HEK293T (cell line): ENCODE data around the gene PPP4R4.
"Not testable (repeated sequence)": the region's sequence is repeated elsewhere in the genome, so short reads cannot be mapped to it uniquely, and the experiment has no call there.

ENCODE experiments used
- CTCF ChIA-PET: fragments of 350-600 bp; formaldehyde crosslinking; extraction: SDS; loops from one replicate; lab custom pipeline; 2021; ENCODE audit warnings: antibody characterized with exemption, inconsistent platforms; lab: Yijun Ruan, JAX
- POLR2A ChIA-PET: fragments of 350-600 bp; formaldehyde crosslinking; extraction: SDS; loops from one replicate; lab custom pipeline; 2020; ENCODE audit warnings: antibody characterized with exemption, inconsistent platforms; lab: Yijun Ruan, JAX
- DNase-seq: peaks from one replicate; pipeline ENCODE4 v3.0.0; 2012; ENCODE audit warnings: mixed read lengths; ENCODE audit errors: extremely low spot score
- ARNT ChIP-seq: fragments of 450-650 bp; IDR thresholded peaks from 2 replicates; pipeline ENCODE4 v1.6.1; 2017; ENCODE audit warnings: mild to moderate bottlenecking
- BHLHE40 ChIP-seq: fragments of 450-650 bp; IDR thresholded peaks from 2 replicates; pipeline ENCODE4 v1.6.1; 2016; ENCODE audit warnings: mild to moderate bottlenecking, moderate library complexity, borderline replicate concordance
- CTBP1 ChIP-seq: fragments of 450-650 bp; IDR thresholded peaks from 2 replicates; pipeline ENCODE4 v1.6.1; 2016; ENCODE audit warnings: borderline replicate concordance
- ELF4 ChIP-seq: fragments of 450-650 bp; IDR thresholded peaks from 2 replicates; pipeline ENCODE4 v1.6.1; 2017; ENCODE audit warnings: antibody characterized with exemption
- FOXA1 ChIP-seq: fragments of 450-650 bp; IDR thresholded peaks from 2 replicates; pipeline ENCODE4 v1.6.1; 2016; ENCODE audit warnings: mild to moderate bottlenecking
- FOXK2 ChIP-seq: fragments of 450-650 bp; IDR thresholded peaks from 2 replicates; pipeline ENCODE4 v1.6.1; 2016; ENCODE audit warnings: mild to moderate bottlenecking
- FOXM1 ChIP-seq: fragments of 450-650 bp; IDR thresholded peaks from 2 replicates; pipeline ENCODE4 v1.6.1; 2017; ENCODE audit warnings: mild to moderate bottlenecking, borderline replicate concordance
- HDGF ChIP-seq: fragments of 450-650 bp; IDR thresholded peaks from 2 replicates; pipeline ENCODE4 v1.6.1; 2017; ENCODE audit warnings: antibody characterized with exemption, borderline replicate concordance
- L3MBTL2 ChIP-seq: fragments of 450-650 bp; conservative IDR thresholded peaks from 2 replicates; pipeline ENCODE4 v1.6.1; 2016; ENCODE audit warnings: mild to moderate bottlenecking
- LEF1 ChIP-seq: fragments of 450-650 bp; IDR thresholded peaks from 2 replicates; pipeline ENCODE4 v1.6.1; 2017; ENCODE audit warnings: mild to moderate bottlenecking, borderline replicate concordance
- NFRKB ChIP-seq: fragments of 450-650 bp; IDR thresholded peaks from 2 replicates; pipeline ENCODE4 v1.6.1; 2016; ENCODE audit warnings: mild to moderate bottlenecking, moderate library complexity
- SP1 ChIP-seq: fragments of 450-650 bp; IDR thresholded peaks from 2 replicates; pipeline ENCODE4 v1.6.1; 2017
- SUZ12 ChIP-seq: fragments of 450-650 bp; IDR thresholded peaks from 2 replicates; pipeline ENCODE4 v1.6.1; 2016; ENCODE audit warnings: mild to moderate bottlenecking
- TARDBP ChIP-seq: fragments of 450-650 bp; IDR thresholded peaks from 2 replicates; pipeline ENCODE4 v1.6.1; 2016
- ZNF384 ChIP-seq: fragments of 450-650 bp; IDR thresholded peaks from 2 replicates; pipeline ENCODE4 v1.6.1; 2016
- TF ChIP-seq, protein P1 (sequence below): fragments of 450-650 bp; IDR thresholded peaks from 2 replicates; pipeline ENCODE4 v1.6.1; 2016

PPP4R4 gene

DNA sequence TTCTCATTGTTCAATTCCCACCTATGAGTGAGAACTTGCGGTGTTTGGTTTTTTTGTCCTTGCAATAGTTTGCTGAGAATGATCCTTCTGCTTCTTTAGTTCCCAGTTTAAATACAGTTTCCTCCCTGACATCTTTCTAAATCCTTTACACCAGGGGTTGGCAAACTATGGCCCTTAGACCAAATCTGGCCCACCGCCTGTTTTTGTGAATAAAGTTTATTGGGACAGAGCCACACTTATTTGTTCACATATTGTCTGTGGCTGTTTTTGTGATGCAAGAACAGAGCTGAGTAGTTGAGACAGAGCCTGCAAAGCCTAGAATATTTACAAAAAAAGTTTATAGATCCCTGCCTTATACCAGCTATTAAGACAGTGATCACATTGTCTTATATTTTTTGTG lies 65.3 kb downstream of the PPP4R4 start:
- ChIA-PET POLR2A (no interaction called here), CTCF (no interaction called here)
- no peak for DNase-seq
- no peak for TF ChIP-seq ARNT
- TF ChIP-seq L3MBTL2, result no peak
- TF ChIP-seq FOXK2, result no peak
- TF ChIP-seq BHLHE40, result no peak
- TF ChIP-seq NFRKB, result no peak
- TF ChIP-seq LEF1, result no peak
- TF ChIP-seq TARDBP, result no peak
- TF ChIP-seq FOXA1, result no peak
- TF ChIP-seq HDGF, result no peak
- TF ChIP-seq CTBP1, result no peak
- TF ChIP-seq, protein P1, sequence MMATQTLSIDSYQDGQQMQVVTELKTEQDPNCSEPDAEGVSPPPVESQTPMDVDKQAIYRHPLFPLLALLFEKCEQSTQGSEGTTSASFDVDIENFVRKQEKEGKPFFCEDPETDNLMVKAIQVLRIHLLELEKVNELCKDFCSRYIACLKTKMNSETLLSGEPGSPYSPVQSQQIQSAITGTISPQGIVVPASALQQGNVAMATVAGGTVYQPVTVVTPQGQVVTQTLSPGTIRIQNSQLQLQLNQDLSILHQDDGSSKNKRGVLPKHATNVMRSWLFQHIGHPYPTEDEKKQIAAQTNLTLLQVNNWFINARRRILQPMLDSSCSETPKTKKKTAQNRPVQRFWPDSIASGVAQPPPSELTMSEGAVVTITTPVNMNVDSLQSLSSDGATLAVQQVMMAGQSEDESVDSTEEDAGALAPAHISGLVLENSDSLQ, result no peak
- no peak for TF ChIP-seq ZNF384
- no peak for TF ChIP-seq SP1
- TF ChIP-seq ELF4, result no peak
- TF ChIP-seq FOXM1, result no peak
- no peak for TF ChIP-seq SUZ12

DNA sequence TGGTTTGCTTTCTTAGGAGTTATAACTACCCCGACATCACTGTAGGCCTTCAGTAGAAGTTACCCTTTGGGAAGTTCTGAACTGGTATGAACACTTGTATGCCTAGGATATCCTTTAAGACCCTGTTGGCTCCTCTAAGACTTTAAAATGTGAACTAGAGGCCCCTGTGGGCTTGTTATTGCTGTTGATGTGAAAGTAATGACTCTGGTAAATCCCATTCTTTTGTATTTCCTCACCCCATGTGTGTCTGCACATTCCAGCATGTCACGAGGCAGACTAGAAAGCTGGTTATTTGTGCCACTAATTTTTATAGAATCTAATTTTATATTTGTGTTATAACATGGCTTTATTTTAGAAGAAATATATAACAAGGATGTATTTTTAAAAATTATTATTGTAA lies 70.1 kb downstream of the PPP4R4 start:
- ChIA-PET POLR2A (no interaction called here), CTCF (no interaction called here)
- TF ChIP-seq SUZ12 (no peak), FOXA1 (no peak), ARNT (no peak), CTBP1 (no peak), SP1 (no peak), TARDBP (no peak), FOXM1 (no peak), BHLHE40 (no peak), ZNF384 (no peak), LEF1 (no peak), NFRKB (no peak), L3MBTL2 (no peak), HDGF (no peak), ELF4 (no peak), FOXK2 (no peak)
- TF ChIP-seq, protein P1, result no peak
- DNase-seq, result no peak

DNA sequence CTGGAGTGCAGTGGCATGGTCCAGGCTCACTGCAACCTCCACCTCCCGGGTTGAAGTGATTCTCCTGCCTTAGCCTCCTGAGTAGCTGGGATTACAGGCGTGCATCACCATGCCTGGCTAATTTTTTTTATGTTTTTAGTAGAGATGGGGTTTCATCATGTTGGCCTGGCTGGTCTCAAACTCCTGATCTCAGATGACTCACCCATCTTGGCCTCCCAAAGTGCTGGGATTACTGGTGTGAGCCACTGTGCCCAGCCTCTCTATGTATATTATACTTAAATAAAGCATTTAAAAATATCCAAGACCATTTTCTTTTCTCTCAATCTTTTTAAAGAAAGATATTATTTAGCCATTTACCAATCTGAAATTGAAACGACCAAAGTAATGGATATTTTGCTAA lies 90.1 kb downstream of the PPP4R4 start:
- CTCF ChIA-PET, DNase-seq, POLR2A ChIA-PET: not testable (repeated sequence)

DNA sequence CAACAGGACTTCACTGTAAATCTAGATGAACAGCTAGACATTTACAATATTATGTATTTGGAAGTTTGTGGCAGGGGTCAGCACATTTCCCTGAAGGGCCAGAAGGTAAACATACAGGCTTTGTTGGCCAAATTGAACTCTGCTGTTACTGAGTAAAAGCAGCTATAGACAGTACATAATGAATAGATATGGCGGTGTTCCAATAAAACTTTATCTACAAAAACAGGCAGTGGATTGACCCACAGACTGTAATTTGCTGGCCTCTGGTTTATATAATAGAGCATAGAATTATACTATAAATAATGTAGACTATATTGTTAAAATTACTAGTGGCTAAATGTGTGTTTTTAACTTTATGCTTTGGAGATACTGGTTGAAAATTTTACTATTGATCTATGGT lies 93.2 kb downstream of the PPP4R4 start:
- ChIA-PET POLR2A (no interaction called here), CTCF (no interaction called here)
- TF ChIP-seq BHLHE40 (no peak), ZNF384 (no peak), SUZ12 (no peak), FOXM1 (no peak), FOXK2 (no peak), ARNT (no peak), FOXA1 (no peak), CTBP1 (no peak)
- TF ChIP-seq, protein P1, result no peak
- DNase-seq, result no peak

DNA sequence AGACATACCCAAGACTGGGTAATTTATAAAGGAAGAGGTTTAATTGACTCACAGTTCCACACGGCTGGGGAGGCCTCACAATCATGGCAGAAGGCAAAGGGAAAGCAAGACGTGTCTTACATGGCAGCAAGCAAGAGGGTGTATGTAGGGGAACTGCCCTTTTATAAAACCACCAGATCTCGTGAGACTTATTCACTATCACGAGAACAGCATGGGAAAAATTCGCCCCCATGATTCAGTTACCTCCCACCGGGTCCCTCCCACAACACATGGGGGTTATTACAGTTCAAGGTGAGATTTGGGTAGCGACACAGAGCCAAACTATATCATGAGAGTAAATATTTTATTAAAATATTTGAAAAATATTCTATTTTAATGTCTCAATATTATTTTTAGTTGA lies 94.5 kb downstream of the PPP4R4 start:
- DNase-seq, CTCF ChIA-PET, POLR2A ChIA-PET: not testable (repeated sequence)

DNA sequence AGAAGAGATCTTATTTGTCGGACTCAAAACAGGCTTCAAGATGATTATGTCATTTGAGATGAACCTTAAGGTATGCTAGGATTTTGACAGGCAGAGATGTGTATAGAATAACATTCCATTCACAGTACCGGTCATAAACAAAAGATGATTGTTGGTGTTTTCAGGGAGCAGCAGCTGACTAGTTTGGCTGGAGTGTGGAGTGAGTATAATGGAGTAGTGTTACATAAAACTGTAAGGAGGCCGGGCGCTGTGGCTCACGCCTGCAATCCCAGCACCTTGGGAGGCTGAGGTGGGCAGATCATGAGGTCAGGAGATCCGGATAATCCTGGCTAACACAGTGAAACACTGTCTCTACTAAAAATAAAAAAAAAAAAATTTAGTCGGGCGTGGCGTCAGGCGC lies 95.0 kb downstream of the PPP4R4 start:
- no peak for DNase-seq

DNA sequence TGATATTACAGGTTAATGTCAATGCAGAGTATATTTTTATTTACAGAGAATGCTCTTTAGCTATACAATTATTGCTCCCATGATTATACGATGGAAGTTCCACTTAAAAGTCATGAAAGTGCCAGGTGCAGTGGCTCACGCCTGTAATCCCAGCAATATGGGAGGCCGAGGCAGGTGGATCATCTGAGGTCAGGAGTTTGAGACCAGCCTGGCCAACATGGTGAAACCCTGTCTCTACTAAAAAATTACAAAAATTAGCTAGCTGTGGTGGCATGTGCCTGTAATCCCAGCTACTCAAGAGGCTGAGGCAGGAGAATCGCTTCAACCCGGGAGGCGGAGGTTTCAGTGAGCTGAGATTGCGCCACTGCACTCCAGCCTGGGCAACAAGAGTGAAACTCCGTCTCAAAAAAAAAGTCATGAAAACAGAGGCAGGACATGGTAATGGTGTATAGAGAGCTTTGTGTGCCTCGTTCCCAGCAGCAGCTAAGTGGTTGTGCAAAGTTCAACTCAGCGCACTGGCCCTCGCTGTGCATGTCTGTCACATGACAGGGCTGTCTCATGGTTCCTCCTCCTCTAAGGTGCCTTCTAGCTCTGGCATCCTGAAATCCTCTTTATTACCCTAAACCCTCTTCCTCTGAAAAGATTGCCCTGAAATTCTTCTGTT lies 102.9 kb downstream of the PPP4R4 start:
- DNase-seq, POLR2A ChIA-PET, CTCF ChIA-PET: not testable (repeated sequence)

More for the DNA sequence above, 95.0 kb downstream of the PPP4R4 start:
- ChIA-PET POLR2A (no interaction called here), CTCF (no interaction called here)
- TF ChIP-seq L3MBTL2, result no peak
